Body of pancreas (tissue), 4 donors: ENCODE data around the gene SLC49A4. TPM values are rescaled to one million over a fixed set of nuclear protein-coding genes. Genes with fewer than 3 reads are reported as not detected.

Source experiments
- ATAC-seq: fragments of 150-250 bp; one replicate; pipeline ENCODE4 v1.9.1; 2016
- DNase-seq, 4 donors: peaks; one replicate each; pipeline ENCODE4 v3.0.0-alpha.2; 2019
- H3K27ac ChIP-seq, 4 donors: fragments of 200-600 bp; sonication (generic); 1 replicate in 3 of 4; 2 replicates in 1 of 4; pipeline versions ENCODE4 v1.5.1 to v1.6.1; 2016 to 2019; ENCODE audit warnings: mild to moderate bottlenecking in 1 of 4, mixed read lengths in 1 of 4, moderate library complexity in 1 of 4
- H3K27me3 ChIP-seq, 2 donors: fragments of 200-600 bp; sonication (generic); one replicate each; pipeline ENCODE4 v1.6.0; 2016; ENCODE audit warnings: mild to moderate bottlenecking in 1 of 2
- H3K36me3 ChIP-seq, 2 donors: fragments of 200-600 bp; sonication (generic); replicated peaks in 1 of 2; 2 replicates each; pipeline ENCODE4 v1.5.1; 2016; ENCODE audit warnings: low read depth in 2 of 2; ENCODE audit not compliant: insufficient read depth in 1 of 2
- H3K4me1 ChIP-seq: fragments of 200-600 bp; sonication (generic); one replicate; pipeline ENCODE4 v1.6.0; 2016
- H3K4me3 ChIP-seq, 2 donors: fragments of 200-600 bp; sonication (generic); 1 replicate in 1 of 2; 2 replicates in 1 of 2; pipeline ENCODE4 v1.5.1; 2016 to 2019
- H3K9me3 ChIP-seq, 3 donors: fragments of 200-600 bp; sonication (generic); 1 replicate in 2 of 3; 2 replicates in 1 of 3; pipeline ENCODE4 v1.5.1; 2016
- POLR2A ChIP-seq, 3 donors: fragments of 450-650 bp; IDR thresholded peaks; one replicate each; pipeline ENCODE4 v1.6.1; 2016; ENCODE audit warnings: antibody characterized with exemption in 3 of 3, mild to moderate bottlenecking in 2 of 3
- WGBS, 2 donors: methylation state at CpG; one replicate each; pipeline ENCODE4 v1.1.5; 2017; 5-methylcytosine and 5-hydroxymethylcytosine counted together
- intact Hi-C: fragments of 100-400 bp; cut with DNase I; formaldehyde crosslinking; loops from one replicate; pipeline ENCODE4 v1.15.1; 2023
- total RNA-seq, 2 donors: library from RNA; depleted of rRNA; stranded (reverse); fragments of >200 nt; gene quantifications; one replicate each; pipeline ENCODE4 v1.1.0, GENCODE V29; 2016
- TF ChIP-seq, protein P1 (sequence below), 7 experiments: fragments of 450-650 bp in 4 of 7; fragments of 200-600 bp in 3 of 7; sonication (generic) in 3 of 7; IDR thresholded peaks; one replicate each; pipeline ENCODE4 v1.5.1; 2016 to 2019; ENCODE audit warnings: antibody characterized with exemption in 7 of 7

SLC49A4 gene
- total RNA-seq, 2 donors from 2014 or later = 20.8 to 23.6 TPM

DNA sequence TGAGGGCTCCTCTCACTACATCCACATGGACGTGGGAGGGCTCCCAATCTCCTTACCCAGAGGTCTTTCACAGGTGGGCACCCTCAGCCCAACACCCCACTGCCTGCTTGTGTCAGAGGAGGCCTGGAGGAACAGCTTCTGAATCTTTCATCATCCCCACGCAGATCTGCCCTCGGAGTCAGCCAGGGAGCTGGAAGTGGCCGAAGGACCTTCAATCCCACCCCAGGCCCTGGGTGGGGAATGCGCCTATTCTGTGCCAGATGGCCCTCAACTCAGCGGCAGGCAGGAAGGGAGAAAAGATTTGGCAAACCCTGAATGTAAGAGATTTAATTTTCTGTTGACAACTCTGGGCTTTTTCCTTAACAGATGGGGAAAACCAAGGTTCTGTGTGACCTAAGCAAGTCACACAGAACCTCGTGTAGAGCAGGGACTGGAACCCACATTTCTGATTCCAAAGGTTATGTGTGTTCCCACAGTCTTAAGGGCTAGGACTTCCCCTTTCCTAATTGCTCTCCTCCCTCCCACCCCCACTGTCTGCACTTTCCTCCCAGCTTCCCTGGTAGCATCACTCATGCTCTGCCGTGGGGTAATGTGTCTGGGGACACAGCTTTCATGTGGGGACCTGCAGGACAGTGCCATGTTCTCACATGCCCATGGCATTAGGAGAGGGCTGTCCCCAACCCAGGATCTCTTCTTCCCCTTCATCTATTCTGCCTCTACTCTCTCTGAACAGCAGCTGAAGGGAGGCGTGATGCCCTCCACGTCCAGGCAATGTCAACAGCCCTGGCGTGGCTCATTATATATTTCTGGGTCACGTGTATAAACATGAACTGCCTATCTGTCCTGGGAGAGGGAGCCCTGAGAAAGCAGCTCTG, 134.6 kb downstream of the SLC49A4 start:
- DNase-seq (no peak), ATAC-seq (no peak)
- no peak for TF ChIP-seq POLR2A (IDR thresholded peaks at IDR 0.05)
- TF ChIP-seq, protein P1, sequence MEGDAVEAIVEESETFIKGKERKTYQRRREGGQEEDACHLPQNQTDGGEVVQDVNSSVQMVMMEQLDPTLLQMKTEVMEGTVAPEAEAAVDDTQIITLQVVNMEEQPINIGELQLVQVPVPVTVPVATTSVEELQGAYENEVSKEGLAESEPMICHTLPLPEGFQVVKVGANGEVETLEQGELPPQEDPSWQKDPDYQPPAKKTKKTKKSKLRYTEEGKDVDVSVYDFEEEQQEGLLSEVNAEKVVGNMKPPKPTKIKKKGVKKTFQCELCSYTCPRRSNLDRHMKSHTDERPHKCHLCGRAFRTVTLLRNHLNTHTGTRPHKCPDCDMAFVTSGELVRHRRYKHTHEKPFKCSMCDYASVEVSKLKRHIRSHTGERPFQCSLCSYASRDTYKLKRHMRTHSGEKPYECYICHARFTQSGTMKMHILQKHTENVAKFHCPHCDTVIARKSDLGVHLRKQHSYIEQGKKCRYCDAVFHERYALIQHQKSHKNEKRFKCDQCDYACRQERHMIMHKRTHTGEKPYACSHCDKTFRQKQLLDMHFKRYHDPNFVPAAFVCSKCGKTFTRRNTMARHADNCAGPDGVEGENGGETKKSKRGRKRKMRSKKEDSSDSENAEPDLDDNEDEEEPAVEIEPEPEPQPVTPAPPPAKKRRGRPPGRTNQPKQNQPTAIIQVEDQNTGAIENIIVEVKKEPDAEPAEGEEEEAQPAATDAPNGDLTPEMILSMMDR (IDR thresholded peaks at IDR 0.05) = no peak
- WGBS, 2 donors = 47 to 65% methylated on average over 8 to 12 of the region's 12 CpGs
- Histone ChIP-seq H3K9me3 (no peaks in the 10 kb centered on the region), H3K27ac (no peak overlapping the region), H3K36me3 (no peaks in the 10 kb centered on the region), H3K4me3 (no peak overlapping the region), H3K27me3 (no peaks in the 10 kb centered on the region), H3K4me1 (no peaks in the 10 kb centered on the region)
- intact Hi-C loops = no loop called here

DNA sequence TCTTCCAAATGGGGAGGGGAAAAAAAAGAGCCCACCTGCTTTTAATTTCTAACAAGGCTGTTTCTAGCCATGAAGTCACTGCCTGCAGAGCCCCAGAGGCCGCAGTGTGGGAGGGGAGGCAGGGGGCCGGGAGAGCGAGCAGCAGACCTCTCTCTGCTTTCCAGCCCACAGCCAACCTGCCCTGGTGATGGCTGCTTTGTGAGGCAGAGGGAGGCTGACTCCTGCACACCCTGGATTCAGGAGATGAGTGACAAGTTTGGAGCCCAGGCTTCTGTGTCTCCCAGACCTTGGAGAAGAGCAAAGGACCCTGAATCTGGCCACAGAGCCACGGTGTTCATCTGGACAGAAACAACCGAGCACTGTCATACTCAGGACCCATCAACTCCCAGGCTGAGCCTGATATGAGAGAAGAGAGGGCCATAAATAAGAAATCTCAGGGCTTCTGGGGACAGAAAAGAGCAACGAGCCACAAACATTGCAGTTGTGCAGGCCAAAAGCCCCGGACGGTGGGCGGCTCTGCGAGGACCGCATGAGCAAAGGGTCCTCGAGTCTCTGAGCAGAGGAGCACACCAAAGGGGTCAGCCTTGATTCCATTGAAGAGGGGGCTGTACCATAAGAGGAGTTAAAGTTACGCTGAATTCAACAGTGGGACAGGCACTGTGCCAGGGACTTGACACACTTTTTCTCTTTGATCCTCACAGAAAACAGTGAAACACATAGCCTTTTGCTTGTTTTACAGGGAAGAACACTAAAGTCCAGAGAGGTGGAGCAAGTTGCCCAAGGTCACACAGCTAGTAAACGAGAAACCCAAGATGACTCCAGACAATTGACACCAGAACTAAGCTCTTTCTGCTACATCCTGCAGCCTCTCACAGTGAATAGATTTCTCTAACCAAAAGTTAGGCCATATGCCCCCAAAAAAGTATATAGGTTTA, 135.5 kb downstream of the SLC49A4 start:
- intact Hi-C loops = no loop called here
- no peak for ATAC-seq
- TF ChIP-seq, protein P1 (IDR thresholded peaks at IDR 0.05) = no peak
- TF ChIP-seq POLR2A (IDR thresholded peaks at IDR 0.05) = no peak

More for the DNA sequence above, 135.5 kb downstream of the SLC49A4 start:
- Histone ChIP-seq H3K27me3 (no peaks in the 10 kb centered on the region), H3K4me1 (no peaks in the 10 kb centered on the region), H3K9me3 (no peaks in the 10 kb centered on the region), H3K4me3 (no peak overlapping the region), H3K36me3 (no peaks in the 10 kb centered on the region), H3K27ac (no peak overlapping the region)
- DNase-seq = no peak
- WGBS, 2 donors = 77 to 78% methylated on average over 14 of the region's 14 CpGs

Other genes starting within 250 kb of the SLC49A4 start
- 10 to 100 TPM; 13.2 to 17.1 TPM for gene PARP9, start 230.8 kb upstream of the SLC49A4 start, total RNA-seq
- gene DTX3L, start 230.7 kb upstream of the SLC49A4 start, total RNA-seq = 10 to 100 TPM; 13.5 to 17.6 TPM
- gene PARP15, start 217.4 kb upstream of the SLC49A4 start, total RNA-seq = under 1 TPM in 1 of 2 donors, not detected in 1; 0.52 TPM
- 10 to 100 TPM; 31.6 to 31.9 TPM for gene PARP14, start 114.2 kb upstream of the SLC49A4 start, total RNA-seq
- gene HSPBAP1, start 1.2 kb upstream of the SLC49A4 start, total RNA-seq = 1 to 10 TPM; 9.2 to 9.6 TPM
- gene SEMA5B, start 232.7 kb downstream of the SLC49A4 start, total RNA-seq = 10 to 100 TPM in 1 of 2 donors, 1 to 10 TPM in 1; 1.0 to 15.2 TPM